SK-N-SH treated with all-trans-retinoic acid at 6 μM for 48 hours (cell line): ENCODE data around the gene TRIM21.

Source experiments
- RARB ChIP-seq: fragments of 250-450 bp; sonication (Bioruptor Pico); IDR thresholded peaks from 2 replicates; pipeline ENCODE4 v1.8.0; 2021; ENCODE audit warnings: mild to moderate bottlenecking, moderate library complexity
- TOX ChIP-seq: fragments of 250-450 bp; sonication (Bioruptor Pico); IDR thresholded peaks from 2 replicates; pipeline ENCODE4 v1.8.0; 2021; ENCODE audit warnings: mild to moderate bottlenecking, moderate library complexity, borderline replicate concordance
- TSHZ2 ChIP-seq: fragments of 250-450 bp; sonication (Bioruptor Pico); IDR thresholded peaks from 2 replicates; pipeline ENCODE4 v1.5.0; 2020; ENCODE audit warnings: mild to moderate bottlenecking, moderate library complexity
- ZFP3 ChIP-seq: fragments of 250-450 bp; sonication (Bioruptor Pico); IDR thresholded peaks from 2 replicates; pipeline ENCODE4 v1.5.0; 2020; ENCODE audit warnings: mild to moderate bottlenecking, moderate library complexity
- ZFP30 ChIP-seq: fragments of 450-650 bp; formaldehyde crosslinking; IDR thresholded peaks from 2 replicates; pipeline ENCODE4 v1.5.0; 2022; ENCODE audit warnings: mild to moderate bottlenecking, moderate library complexity
- TF ChIP-seq, protein P1 (sequence below): fragments of 250-450 bp; sonication (Bioruptor Pico); IDR thresholded peaks from 2 replicates; pipeline ENCODE4 v1.5.1; 2020; ENCODE audit warnings: low read depth, mild to moderate bottlenecking, moderate library complexity

- TF ChIP-seq ZFP30 (CRISPR knock-in tag) (no peak), RARB (no peak), TOX (no peak), TSHZ2 (CRISPR knock-in tag) (no peak), ZFP3 (no peak)
- TF ChIP-seq, protein P1, sequence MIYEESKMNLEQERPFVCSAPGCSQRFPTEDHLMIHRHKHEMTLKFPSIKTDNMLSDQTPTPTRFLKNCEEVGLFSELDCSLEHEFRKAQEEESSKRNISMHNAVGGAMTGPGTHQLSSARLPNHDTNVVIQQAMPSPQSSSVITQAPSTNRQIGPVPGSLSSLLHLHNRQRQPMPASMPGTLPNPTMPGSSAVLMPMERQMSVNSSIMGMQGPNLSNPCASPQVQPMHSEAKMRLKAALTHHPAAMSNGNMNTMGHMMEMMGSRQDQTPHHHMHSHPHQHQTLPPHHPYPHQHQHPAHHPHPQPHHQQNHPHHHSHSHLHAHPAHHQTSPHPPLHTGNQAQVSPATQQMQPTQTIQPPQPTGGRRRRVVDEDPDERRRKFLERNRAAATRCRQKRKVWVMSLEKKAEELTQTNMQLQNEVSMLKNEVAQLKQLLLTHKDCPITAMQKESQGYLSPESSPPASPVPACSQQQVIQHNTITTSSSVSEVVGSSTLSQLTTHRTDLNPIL (CRISPR knock-in tag), result no peak
These were observed 23.3 kb downstream of the TRIM21 start for GRCh38 chr11:4370166-4370565.
